Liver (tissue), 3 donors: ENCODE results near the gene PRDX6.

Experiments
- CTCF ChIP-seq: fragments of 150-350 bp; IDR thresholded peaks from 2 replicates; pipeline ENCODE4 v1.5.1; 2017; ENCODE audit warnings: improper control_type of control experiment, low read depth, low read length; ENCODE audit not compliant: missing input control
- EGR1 ChIP-seq, 2 donors: IDR thresholded peaks; 2 replicates each; pipeline ENCODE4 v1.6.1; 2016 to 2018; ENCODE audit warnings: antibody characterized with exemption in 2 of 2, low read depth in 2 of 2
- FOXA2 ChIP-seq: IDR thresholded peaks from 2 replicates; pipeline ENCODE4 v1.6.1; 2016; ENCODE audit warnings: antibody characterized with exemption
- MAX ChIP-seq: IDR thresholded peaks from 2 replicates; pipeline ENCODE4 v1.6.1; 2016; ENCODE audit warnings: antibody characterized with exemption
- RAD21 ChIP-seq, 2 donors: IDR thresholded peaks; 2 replicates each; pipeline ENCODE4 v1.6.1; 2016; ENCODE audit warnings: antibody characterized with exemption in 2 of 2, mild to moderate bottlenecking in 2 of 2
- SP1 ChIP-seq: IDR thresholded peaks from 2 replicates; pipeline ENCODE4 v1.6.1; 2018; ENCODE audit warnings: antibody characterized with exemption, mild to moderate bottlenecking
- YY1 ChIP-seq: IDR thresholded peaks from 2 replicates; pipeline ENCODE4 v1.6.1; 2016; ENCODE audit warnings: antibody characterized with exemption, mild to moderate bottlenecking
- TF ChIP-seq, protein P1 (sequence below): IDR thresholded peaks from 2 replicates; pipeline ENCODE4 v1.6.1; 2016; ENCODE audit warnings: antibody characterized with exemption
- donor health status: healthy.
- donor health status: healthy.

GRCh38 chr1:173525926-173526325 is 48.8 kb downstream of the PRDX6 start:
- no peak for TF ChIP-seq CTCF
- no peak for TF ChIP-seq RAD21 (IDR thresholded peaks at IDR 0.05)
- TF ChIP-seq, protein P1, sequence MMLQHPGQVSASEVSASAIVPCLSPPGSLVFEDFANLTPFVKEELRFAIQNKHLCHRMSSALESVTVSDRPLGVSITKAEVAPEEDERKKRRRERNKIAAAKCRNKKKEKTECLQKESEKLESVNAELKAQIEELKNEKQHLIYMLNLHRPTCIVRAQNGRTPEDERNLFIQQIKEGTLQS: no peak
- no peak for TF ChIP-seq FOXA2
- no peak for TF ChIP-seq MAX
- no peak for TF ChIP-seq YY1
- TF ChIP-seq SP1: no peak
- TF ChIP-seq EGR1 (IDR thresholded peaks at IDR 0.05; ENCODE audit: low read depth in 2 of 2): no peak
